ENCODE measurements around the gene RAB3C.

DNA sequence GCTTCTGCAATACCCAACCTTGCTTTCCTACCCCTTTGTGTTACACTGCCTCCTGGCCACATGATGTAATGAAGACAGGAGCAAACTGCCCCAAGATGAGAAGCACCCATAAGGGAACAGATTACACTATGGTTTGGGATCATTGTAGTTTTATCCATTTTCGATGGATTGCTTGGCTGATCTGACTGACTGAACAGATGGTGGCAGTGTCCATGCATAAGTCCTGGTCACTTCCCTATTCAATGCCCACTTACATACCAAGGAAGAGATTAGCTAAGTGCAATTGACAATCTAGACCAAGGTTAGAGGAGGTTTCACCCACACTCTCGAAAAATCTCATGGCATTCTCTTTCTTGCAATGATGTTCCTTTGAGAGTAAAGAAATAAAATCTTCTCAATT is 319.9 kb downstream of the RAB3C start:
- TF ChIP-seq, protein P1, sequence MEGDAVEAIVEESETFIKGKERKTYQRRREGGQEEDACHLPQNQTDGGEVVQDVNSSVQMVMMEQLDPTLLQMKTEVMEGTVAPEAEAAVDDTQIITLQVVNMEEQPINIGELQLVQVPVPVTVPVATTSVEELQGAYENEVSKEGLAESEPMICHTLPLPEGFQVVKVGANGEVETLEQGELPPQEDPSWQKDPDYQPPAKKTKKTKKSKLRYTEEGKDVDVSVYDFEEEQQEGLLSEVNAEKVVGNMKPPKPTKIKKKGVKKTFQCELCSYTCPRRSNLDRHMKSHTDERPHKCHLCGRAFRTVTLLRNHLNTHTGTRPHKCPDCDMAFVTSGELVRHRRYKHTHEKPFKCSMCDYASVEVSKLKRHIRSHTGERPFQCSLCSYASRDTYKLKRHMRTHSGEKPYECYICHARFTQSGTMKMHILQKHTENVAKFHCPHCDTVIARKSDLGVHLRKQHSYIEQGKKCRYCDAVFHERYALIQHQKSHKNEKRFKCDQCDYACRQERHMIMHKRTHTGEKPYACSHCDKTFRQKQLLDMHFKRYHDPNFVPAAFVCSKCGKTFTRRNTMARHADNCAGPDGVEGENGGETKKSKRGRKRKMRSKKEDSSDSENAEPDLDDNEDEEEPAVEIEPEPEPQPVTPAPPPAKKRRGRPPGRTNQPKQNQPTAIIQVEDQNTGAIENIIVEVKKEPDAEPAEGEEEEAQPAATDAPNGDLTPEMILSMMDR (conservative IDR thresholded peaks at IDR 0.05; ENCODE audit: low read length) = no peak
- no peak for TF ChIP-seq EZH2phosphoT487 (IDR thresholded peaks at IDR 0.05; ENCODE audit: borderline replicate concordance)
